ENCODE measurements around the gene MYO18A.

Gene MYO18A

GRCh38 chr17:29073045-29073444 lies 107.2 kb downstream of the MYO18A start:
- DNase-seq, result no peak

- no peak for DNase-seq
Observed at GRCh38 chr17:29071303-29071702, 108.9 kb downstream of the MYO18A start.

DNA sequence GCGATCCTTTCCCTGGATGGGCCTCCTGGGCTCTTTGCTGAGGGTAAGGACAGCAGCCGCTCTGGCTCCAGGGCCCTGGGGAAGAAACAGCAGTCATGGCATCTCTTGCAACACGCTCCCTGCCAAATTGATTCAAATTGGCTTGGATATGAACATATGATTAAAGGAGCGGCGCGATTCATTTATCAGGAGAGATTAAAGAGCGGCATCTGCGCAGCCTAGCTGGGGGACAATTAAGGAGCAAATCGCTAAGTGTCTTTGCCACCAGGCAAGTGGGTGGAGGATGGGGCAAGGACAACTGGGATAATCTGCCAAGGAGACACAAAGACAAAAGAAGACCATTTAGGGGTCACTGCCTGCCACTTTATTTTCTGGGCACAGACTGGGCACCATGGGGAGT lies 109.4 kb downstream of the MYO18A start:
- DNase-seq, result no peak

DNA sequence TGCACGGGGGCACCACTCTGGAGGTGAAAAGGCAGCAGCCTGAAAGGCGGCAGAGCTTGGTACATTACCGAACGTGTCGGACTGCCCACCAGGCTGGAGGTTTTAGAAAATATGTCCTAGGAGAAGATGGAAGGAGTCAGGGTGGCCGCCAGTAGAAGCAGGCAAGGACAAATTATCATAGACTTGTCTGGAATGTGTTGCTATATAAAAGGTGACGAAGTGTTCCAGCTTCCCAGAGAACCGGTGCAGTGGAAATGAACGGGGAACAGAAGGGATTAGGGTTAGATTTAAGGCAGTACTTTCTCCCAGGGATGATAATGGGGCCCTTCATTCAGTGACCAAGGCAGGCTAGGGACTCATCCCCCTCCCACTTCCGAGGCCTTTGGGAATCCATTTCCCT lies 109.9 kb downstream of the MYO18A start:
- no peak for DNase-seq

GRCh38 chr17:29069526-29070041 lies 110.6 kb downstream of the MYO18A start:
- no peak for DNase-seq

DNA sequence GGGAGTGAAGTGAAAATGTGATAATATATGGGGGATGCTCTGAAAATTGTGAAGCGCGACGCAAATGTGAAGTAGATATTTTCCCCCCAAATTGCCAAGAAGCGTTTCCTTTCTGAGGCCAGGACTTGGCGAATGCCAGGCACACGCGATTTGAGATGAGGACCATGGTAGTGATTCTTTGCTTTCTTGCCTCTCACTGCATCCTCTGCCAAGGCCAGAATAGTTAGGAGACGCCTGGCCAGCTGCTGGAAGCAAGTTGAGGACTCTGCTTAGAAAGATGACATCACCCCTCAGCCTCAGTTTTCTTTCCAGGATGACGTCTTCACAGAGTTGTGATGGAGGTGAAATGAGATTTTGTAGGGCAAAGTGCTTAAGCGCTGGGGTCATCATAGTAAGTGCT lies 111.4 kb downstream of the MYO18A start:
- DNase-seq, result no peak

DNA sequence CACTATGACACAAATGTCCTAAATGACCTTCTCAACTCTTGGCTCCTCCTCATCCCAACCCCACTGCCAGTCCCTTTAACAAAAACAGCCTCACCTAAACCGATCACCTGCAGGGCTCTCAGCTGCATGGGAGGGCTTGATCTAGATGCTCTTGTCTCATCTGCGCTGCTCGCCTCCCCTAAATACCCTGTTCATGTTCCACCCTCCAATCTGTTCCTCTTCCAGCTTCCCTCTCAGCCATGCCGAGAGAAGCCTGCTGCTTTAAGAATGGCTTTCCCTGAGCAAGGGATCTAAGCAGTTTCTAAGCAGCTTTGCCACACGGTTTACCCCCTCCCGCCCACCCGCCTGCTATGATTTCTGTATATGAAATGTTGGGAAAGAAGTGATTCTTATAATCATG lies 113.6 kb downstream of the MYO18A start:
- DNase-seq, result no peak

- DNase-seq, result no peak
Observed at GRCh38 chr17:29066047-29066446, 114.2 kb downstream of the MYO18A start.

DNA sequence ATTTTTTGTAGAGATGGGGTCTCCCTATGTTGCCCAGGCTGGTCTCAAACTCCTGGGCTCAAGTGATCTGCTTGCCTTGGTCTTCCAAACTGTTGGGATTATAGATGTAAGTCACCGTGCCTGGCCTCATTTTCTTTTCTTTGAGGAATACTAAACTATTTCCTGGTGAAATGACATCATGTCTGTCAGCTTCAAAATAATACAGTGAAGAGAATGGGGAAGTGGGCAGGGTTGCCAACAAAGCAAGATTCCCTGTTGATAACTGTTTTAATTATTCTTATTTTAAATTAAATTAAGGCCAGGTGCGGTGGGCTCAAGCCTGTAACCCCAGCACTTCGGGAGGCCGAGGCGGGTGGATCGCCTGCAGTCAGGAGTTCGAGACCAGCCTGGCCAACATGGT lies 116.2 kb downstream of the MYO18A start:
- peak; percentile 82 for DNase-seq

- no peak for DNase-seq
Observed at GRCh38 chr17:29062215-29062614, 118.0 kb downstream of the MYO18A start.

DNA sequence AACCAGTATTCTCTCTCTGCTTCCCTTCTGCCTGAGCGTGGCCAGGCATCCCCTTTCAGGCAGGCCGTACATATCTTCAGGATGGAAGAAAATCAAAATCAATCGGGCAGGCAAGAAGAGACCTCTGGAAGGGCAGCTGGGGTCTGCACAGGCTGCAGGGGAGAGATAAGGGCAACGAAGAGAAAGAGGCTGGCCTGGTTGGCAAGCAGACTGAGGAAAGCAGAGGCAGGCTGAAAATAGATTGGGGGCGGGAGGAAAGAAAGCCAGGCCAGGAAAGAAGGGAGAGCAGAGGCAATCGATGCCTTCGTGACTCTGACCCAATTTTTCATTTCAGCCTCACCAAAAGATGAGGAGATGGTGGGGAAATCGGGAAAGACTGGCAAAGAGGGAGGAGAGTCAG lies 119.2 kb downstream of the MYO18A start:
- peak; percentile 95 for DNase-seq

GRCh38 chr17:29060475-29060874 lies 119.7 kb downstream of the MYO18A start:
- no peak for DNase-seq

DNA sequence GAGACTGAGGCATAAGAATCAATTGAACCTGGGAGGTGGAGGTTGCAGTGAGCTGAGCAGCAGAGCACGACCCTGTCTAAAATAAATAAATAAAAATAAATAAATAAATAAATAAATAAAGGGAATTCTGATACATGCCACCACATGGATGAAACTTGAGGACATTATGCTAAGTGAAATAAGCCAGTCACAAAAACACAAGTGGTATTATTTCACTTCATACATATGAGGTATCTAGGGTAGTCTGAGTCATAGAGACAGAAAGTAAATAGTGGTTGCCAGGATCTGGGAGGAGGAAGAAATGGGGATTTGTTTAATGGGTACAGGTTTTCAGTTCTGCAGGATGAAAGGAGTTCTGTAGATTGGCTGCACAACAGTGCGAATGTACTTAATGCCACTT lies 120.9 kb downstream of the MYO18A start:
- DNase-seq, result no peak

- no peak for DNase-seq
Observed at GRCh38 chr17:29058391-29058790, 121.8 kb downstream of the MYO18A start.

DNA sequence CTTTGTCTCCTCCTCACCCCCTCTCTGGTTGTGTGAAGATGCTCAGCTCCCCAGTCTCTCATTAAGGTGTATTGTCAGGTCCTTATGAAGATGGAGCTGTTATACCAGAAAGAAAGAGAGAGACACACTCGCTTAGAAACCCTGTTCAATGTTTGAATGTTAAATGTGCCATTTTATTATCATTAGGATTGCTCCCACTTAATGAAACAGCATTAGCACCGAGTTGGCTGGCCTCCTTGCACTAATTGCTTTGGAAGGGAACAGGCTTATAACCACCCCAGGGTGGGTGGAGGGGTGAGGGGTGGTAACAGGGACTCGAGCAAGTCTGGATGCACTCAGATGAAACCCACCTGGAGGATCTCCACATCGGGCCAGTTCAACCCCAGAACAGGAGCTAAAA lies 122.8 kb downstream of the MYO18A start:
- DNase-seq, result no peak

DNA sequence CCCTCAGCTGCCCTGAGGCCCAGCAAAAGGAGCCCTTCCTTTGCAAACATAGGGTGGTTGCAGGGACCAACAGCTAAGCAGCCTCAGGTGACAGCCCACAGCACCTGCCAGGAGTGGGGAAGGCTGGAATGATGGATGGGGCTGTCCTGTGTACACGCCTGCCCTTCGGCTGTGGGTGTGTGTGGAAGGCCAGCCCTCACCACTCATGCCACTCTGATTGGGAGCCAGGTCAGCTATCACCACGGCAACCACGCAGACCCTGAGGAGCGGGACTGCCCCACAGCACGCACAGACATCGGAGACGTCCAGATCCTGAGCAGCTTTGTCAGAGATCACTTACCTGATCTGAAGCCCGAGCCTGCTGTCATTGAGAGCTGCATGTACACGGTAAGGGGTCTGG lies 125.4 kb downstream of the MYO18A start:
- DNase-seq, result no peak

DNA sequence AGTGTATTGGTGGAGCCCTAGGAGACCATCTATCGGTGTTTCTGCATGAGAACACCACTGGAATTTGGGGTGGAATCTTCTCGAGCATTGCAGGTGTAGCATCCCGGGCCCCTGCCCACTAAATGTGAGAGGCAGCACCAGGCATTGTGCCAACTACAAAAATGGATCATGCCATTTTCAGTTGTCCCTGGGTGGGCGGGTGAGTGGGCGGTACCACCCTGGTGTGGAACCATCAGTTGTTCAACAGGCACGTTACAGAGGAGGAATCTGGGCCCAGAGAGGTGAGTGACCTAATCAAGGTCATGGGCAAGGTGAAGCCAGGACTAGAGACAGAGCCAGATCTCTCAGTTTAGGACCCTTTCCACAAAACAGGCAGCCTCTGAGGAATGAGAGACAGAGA lies 128.5 kb downstream of the MYO18A start:
- no peak for DNase-seq

- DNase-seq, result no peak
Observed at GRCh38 chr17:29051194-29051593, 129.0 kb downstream of the MYO18A start.

DNA sequence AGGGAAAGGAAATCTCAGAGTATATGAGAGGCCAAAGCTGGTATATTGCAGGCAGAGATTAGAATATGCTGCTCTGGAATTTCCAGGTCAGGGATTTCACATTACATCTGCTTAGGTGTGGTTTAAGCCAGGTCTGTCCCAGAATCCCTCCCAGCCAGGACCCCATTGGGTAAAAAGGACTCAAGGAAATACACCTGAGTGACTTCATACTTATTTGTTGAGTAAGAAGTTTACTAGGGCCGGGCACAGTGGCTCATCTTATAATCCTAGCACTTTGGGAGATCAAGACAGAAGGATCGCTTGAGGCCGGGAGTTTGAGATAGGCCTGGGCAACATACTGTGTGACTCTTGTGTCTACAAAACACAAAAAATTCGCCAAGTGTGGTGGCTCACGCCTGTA lies 130.0 kb downstream of the MYO18A start:
- DNase-seq, result no peak

DNA sequence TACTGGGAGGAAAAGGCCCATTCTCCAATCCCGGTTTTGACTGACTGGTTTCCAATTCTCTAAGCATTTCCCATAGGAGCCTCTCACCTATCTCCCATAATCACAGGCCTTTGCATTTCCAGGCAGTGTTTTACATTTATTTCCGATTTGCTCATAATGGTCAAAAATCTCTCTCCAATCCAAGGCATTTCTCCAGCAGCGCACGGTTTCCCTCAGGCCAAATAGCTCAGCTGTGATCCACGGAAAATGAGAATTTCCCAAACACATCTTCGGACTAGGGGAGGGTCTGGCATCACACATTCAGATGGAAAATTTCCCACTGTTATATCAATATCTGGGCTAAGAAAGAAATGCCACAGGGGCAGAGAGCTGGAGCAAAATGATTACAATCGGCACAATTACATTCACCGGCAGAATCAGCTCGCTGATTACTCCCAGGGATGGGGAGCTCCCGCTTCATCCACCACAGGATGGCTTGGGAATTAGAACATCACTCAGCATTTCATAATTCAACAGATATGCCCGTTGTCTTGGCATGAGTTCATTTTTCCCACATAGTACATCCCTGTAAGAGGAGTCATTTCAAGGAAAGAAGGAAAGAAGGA lies 130.6 kb downstream of the MYO18A start:
- no peak for DNase-seq

DNA sequence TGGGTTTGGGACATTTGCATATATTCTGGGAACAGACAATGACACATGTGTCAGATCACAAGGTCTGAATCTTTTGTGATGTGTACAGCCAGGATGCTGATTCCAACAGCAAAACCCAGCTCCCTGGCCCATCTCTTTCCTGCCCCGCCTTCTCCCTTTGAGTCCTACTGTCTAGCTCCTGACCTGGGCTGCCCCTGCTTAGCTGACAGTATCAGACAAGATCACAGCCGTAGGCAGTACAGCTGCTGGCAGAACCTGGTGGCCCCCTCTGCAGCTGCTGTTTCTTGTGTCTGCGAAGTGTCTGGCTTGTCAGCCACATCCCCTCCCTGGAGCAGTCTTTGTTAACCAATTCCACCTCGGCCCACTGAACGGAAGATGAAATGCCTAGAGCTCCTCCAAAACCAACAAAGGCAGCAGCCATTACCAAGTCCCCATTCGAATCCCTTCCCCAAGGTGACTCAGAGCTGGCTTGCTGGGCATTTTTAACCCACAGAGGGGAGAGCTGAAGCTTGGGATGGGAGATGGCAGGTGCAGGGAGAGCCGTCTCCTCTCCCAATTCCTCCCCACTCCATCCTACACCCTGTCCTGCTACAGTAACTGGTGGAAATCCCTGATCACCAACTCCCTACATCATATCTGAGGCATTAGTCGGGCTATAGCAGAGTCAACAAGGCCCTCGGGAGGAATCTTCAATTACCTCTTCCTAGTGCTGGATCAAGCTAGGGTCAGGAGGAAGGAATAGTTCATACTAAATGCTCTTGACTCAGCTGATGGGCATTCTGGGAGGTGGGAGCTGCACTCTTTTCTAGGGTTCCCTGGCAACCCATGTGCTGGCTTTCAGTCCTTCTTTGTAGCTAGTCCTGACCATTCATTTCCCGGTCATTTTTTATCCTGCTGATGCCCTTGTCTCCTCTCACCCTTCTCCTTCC lies 131.5 kb downstream of the MYO18A start:
- DNase-seq, result peak; percentile 20

GRCh38 chr17:29046473-29046839 lies 133.7 kb downstream of the MYO18A start:
- no peak for DNase-seq

GRCh38 chr17:29045734-29046472 lies 134.3 kb downstream of the MYO18A start:
- DNase-seq, result peak; percentile 26

DNA sequence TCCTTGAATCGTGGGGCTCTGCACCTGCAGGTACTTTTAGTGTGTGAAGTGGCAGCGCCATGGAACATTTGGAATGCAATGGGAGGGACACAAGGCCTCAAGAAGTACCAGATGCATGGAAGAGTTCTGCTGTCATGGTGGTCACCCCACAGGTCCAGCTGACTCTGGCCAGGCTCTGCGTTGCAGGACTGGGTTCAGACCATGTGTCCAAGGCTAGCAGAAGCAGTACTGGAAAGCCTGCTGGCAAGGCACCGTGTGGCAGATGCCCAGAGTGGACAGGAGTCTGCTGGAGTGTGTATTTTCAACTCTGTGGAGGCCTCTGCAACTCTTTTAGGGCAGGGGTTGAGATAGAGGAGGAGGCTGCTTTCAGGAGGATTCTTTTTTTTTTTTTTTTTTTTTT lies 135.2 kb downstream of the MYO18A start:
- DNase-seq, result no peak

All from OCI-M1 (cell line).